ENCODE results near the gene ACER3. TPM values are rescaled to one million over a fixed set of nuclear protein-coding genes. Genes with fewer than 3 reads are reported as not detected.

ACER3 gene
- total and polyA plus RNA-seq, 2 experiments from 2014 or later = 17.1 to 18.3 TPM

DNA sequence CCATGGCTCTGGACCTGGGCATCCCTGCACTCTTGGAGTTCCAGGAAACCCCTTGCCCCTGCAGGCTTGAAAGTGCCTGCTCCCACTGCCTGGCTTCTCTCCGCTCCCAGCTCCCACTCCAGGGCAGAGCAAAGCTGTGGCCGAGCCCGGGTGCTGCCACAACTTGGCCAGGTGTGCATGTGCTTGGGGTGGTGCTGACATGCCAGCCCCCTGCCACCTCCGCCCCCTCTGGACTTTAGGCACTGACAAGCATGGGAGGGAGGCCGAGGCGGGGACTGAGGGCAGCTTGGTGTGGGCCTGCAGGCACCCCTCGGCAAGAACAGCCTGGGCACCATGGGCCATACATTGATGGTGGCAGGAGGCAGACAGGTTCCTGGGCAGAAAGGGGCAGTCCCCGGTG lies 117.1 kb downstream of the ACER3 start:
- no peaks in the 10 kb centered on the region for H3K27me3 ChIP-seq
- DNase-seq (ENCODE audit: low spot score) = no peak
- H3K4me2 ChIP-seq = no peak overlapping the region
- no peaks in the 10 kb centered on the region for H3K79me2 ChIP-seq
- H4K20me1 ChIP-seq (ENCODE audit: insufficient read depth, poor library complexity, severe bottlenecking) = no peaks in the 10 kb centered on the region
- H3K36me3 ChIP-seq (replicated peaks; ENCODE audit: insufficient read depth, low read depth) = no peaks in the 10 kb centered on the region
- H3K4me3 ChIP-seq = no peak overlapping the region
- H3K4me1 ChIP-seq (ENCODE audit: insufficient read depth) = no peaks in the 10 kb centered on the region
- TF ChIP-seq, protein P1, sequence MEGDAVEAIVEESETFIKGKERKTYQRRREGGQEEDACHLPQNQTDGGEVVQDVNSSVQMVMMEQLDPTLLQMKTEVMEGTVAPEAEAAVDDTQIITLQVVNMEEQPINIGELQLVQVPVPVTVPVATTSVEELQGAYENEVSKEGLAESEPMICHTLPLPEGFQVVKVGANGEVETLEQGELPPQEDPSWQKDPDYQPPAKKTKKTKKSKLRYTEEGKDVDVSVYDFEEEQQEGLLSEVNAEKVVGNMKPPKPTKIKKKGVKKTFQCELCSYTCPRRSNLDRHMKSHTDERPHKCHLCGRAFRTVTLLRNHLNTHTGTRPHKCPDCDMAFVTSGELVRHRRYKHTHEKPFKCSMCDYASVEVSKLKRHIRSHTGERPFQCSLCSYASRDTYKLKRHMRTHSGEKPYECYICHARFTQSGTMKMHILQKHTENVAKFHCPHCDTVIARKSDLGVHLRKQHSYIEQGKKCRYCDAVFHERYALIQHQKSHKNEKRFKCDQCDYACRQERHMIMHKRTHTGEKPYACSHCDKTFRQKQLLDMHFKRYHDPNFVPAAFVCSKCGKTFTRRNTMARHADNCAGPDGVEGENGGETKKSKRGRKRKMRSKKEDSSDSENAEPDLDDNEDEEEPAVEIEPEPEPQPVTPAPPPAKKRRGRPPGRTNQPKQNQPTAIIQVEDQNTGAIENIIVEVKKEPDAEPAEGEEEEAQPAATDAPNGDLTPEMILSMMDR (IDR thresholded peaks at IDR 0.05; ENCODE audit: poor library complexity) = no peak
- TF ChIP-seq EZH2 (IDR thresholded peaks at IDR 0.05; ENCODE audit: borderline replicate concordance) (no peak), EZH2phosphoT487 (IDR thresholded peaks at IDR 0.05; ENCODE audit: low read depth, severe bottlenecking, unreplicated experiment) (no peak)
- no peaks in the 10 kb centered on the region for H3K9me2 ChIP-seq (replicated peaks; ENCODE audit: insufficient read depth)
- WGBS (ENCODE audit: low lambda C conversion rate, missing lambda C conversion rate) = 98% methylated on average over 8 of the region's 8 CpGs
- H2AFZ ChIP-seq = no peak overlapping the region
- no peak overlapping the region for H3K27ac ChIP-seq
- no peaks in the 10 kb centered on the region for H3K9me3 ChIP-seq (ENCODE audit: low read depth)

- Histone ChIP-seq H3K79me2 (no peaks in the 10 kb centered on the region), H3K36me3 (replicated peaks; ENCODE audit: insufficient read depth, low read depth) (no peaks in the 10 kb centered on the region), H3K4me1 (ENCODE audit: insufficient read depth) (no peaks in the 10 kb centered on the region), H3K4me2 (no peak overlapping the region), H3K9me3 (ENCODE audit: low read depth) (no peaks in the 10 kb centered on the region), H3K27ac (no peak overlapping the region), H4K20me1 (ENCODE audit: insufficient read depth, poor library complexity, severe bottlenecking) (no peaks in the 10 kb centered on the region), H3K27me3 (no peaks in the 10 kb centered on the region), H3K4me3 (no peak overlapping the region), H2AFZ (no peak overlapping the region), H3K9me2 (replicated peaks; ENCODE audit: insufficient read depth) (no peaks in the 10 kb centered on the region)
- TF ChIP-seq, protein P1 (IDR thresholded peaks at IDR 0.05; ENCODE audit: poor library complexity) = no peak
- TF ChIP-seq EZH2phosphoT487 (IDR thresholded peaks at IDR 0.05; ENCODE audit: low read depth, severe bottlenecking, unreplicated experiment) = no peak
- TF ChIP-seq EZH2 (IDR thresholded peaks at IDR 0.05; ENCODE audit: borderline replicate concordance) = no peak
- 82% methylated on average over 4 of the region's 4 CpGs for WGBS (ENCODE audit: low lambda C conversion rate, missing lambda C conversion rate)
- no peak for DNase-seq (ENCODE audit: low spot score)
These were observed 117.5 kb downstream of the ACER3 start for GRCh38 chr11:76978239-76978638.

DNA sequence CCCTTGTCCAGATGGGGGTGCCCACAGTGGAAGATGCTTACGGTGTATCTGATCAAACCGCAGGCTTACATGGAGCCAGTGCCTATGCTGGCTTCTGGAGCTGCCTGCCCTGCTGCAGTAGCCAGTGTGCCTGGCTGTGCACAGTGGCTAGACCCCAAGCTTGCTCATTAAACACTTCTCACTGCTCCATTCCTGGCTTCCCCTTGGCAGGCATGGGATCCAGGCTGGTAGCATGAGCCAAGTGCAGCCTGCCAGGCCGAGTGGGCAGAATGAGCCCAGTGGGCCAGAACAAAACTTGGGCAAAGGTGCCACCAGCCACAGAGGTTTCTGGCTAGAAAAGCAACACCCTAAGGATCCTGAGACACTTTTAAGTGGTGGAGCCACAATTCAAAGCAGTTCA lies 118.1 kb downstream of the ACER3 start:
- H3K4me2 ChIP-seq = no peak overlapping the region
- H3K27ac ChIP-seq = no peak overlapping the region
- DNase-seq (ENCODE audit: low spot score) = no peak
- H2AFZ ChIP-seq = no peak overlapping the region
- no peaks in the 10 kb centered on the region for H4K20me1 ChIP-seq (ENCODE audit: insufficient read depth, poor library complexity, severe bottlenecking)
- H3K36me3 ChIP-seq (replicated peaks; ENCODE audit: insufficient read depth, low read depth) = no peaks in the 10 kb centered on the region
- H3K79me2 ChIP-seq = no peaks in the 10 kb centered on the region
- no peaks in the 10 kb centered on the region for H3K9me3 ChIP-seq (ENCODE audit: low read depth)
- no peaks in the 10 kb centered on the region for H3K4me1 ChIP-seq (ENCODE audit: insufficient read depth)
- TF ChIP-seq, protein P1 (IDR thresholded peaks at IDR 0.05; ENCODE audit: poor library complexity) = no peak
- TF ChIP-seq EZH2 (IDR thresholded peaks at IDR 0.05; ENCODE audit: borderline replicate concordance) (no peak), EZH2phosphoT487 (IDR thresholded peaks at IDR 0.05; ENCODE audit: low read depth, severe bottlenecking, unreplicated experiment) (no peak)
- H3K27me3 ChIP-seq = no peaks in the 10 kb centered on the region
- no peak overlapping the region for H3K4me3 ChIP-seq
- WGBS (ENCODE audit: low lambda C conversion rate, missing lambda C conversion rate) = 98% methylated on average over 3 of the region's 3 CpGs
- no peaks in the 10 kb centered on the region for H3K9me2 ChIP-seq (replicated peaks; ENCODE audit: insufficient read depth)

- H3K9me3 ChIP-seq (ENCODE audit: low read depth) = no peaks in the 10 kb centered on the region
- H4K20me1 ChIP-seq (ENCODE audit: insufficient read depth, poor library complexity, severe bottlenecking) = no peaks in the 10 kb centered on the region
- DNase-seq (ENCODE audit: low spot score) = no peak
- H3K4me3 ChIP-seq = no peak overlapping the region
- H3K79me2 ChIP-seq = no peaks in the 10 kb centered on the region
- H2AFZ ChIP-seq = no peak overlapping the region
- TF ChIP-seq EZH2phosphoT487 (IDR thresholded peaks at IDR 0.05; ENCODE audit: low read depth, severe bottlenecking, unreplicated experiment) (no peak), EZH2 (IDR thresholded peaks at IDR 0.05; ENCODE audit: borderline replicate concordance) (no peak)
- TF ChIP-seq, protein P1 (IDR thresholded peaks at IDR 0.05; ENCODE audit: poor library complexity) = no peak
- H3K9me2 ChIP-seq (replicated peaks; ENCODE audit: insufficient read depth) = no peaks in the 10 kb centered on the region
- H3K36me3 ChIP-seq (replicated peaks; ENCODE audit: insufficient read depth, low read depth) = no peaks in the 10 kb centered on the region
- no peaks in the 10 kb centered on the region for H3K4me1 ChIP-seq (ENCODE audit: insufficient read depth)
- H3K27me3 ChIP-seq = no peaks in the 10 kb centered on the region
- no peak overlapping the region for H3K27ac ChIP-seq
- no peak overlapping the region for H3K4me2 ChIP-seq
These were observed 119.5 kb downstream of the ACER3 start for GRCh38 chr11:76980196-76980595.

Measured in hepatocyte (in vitro differentiated cells).